IPS-NIHi11 (cell line): ENCODE results near the gene FBXO22.
"Not testable (repeated sequence)": the region's sequence is repeated elsewhere in the genome, so short reads cannot be mapped to it uniquely, and the experiment has no call there.

ENCODE experiments used
- DNase-seq: peaks from one replicate; pipeline ENCODE4 v3.0.0; 2012; ENCODE audit warnings: mixed read lengths, low spot score

The FBXO22 gene

GRCh38 chr15:75981149-75981815, 77.6 kb downstream of the FBXO22 start:
- no peak for DNase-seq

GRCh38 chr15:75982468-75982867, 78.8 kb downstream of the FBXO22 start:
- no peak for DNase-seq

DNA sequence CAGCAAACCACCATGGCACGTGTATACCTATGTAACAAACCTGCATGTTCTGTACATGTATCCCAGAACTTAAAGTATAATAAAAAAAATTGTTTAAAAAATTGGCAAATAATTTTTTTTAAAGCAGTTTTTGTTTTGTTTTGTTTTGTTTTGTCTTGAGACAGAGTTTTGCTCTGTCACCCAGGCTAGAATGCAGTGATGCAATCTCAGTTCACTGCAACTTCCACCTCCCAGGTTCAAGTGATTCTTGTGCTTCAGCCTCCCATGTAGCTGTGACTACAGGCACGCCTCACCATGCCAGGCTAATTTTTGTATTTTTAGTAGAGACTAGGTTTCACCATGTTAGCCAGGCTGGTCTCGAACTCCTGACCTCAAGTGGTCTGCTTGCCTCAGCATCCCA, 81.0 kb downstream of the FBXO22 start:
- DNase-seq, result not testable (repeated sequence)

DNA sequence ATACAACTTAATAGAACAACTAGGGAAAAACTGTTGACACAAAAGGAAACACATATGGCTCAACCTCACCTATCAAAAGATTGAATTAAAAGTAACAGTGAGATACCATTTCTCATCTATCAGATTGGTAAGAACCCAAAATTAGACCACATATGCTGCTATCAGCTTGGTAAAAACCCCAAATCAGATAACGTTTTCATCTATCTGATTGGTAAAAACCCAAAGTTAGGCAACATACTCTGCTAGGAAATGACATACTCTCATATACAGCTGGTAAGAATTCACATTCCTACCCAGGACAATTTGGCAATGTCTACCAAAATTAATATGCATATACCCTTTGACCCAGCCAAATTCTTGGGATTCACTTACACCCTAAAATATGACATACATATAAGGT, 82.3 kb downstream of the FBXO22 start:
- no peak for DNase-seq

DNA sequence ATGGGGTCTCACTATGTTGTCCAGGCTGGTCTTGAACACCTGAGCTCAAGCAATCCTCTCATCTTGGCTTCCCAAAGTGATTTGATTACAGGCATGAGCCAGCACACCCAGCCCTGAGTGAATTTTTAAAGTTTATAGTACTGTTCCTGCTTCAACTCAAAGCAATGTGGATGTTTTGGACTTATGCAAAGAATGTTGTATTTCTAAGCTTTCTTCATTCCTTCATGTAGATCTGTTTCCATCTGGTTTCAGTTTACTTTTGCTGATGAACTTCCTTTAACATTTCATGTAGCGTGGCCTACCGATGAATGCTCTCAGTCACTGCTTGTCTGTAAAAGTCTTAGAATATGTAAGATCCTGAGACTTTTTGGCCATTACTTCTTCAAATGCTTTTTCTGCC, 85.4 kb downstream of the FBXO22 start:
- DNase-seq, result no peak

GRCh38 chr15:75989875-75990274, 86.2 kb downstream of the FBXO22 start:
- DNase-seq, result no peak
